Uterus (tissue), 2 donors: ENCODE data around the gene CEP112.

ENCODE experiments used
- POLR2A ChIP-seq, 2 donors: fragments of 450-650 bp; IDR thresholded peaks; one replicate each; pipeline ENCODE4 v1.6.1; 2016; ENCODE audit warnings: antibody characterized with exemption in 2 of 2, mild to moderate bottlenecking in 1 of 2, moderate library complexity in 1 of 2
- TF ChIP-seq, protein P1 (sequence below), 4 experiments: fragments of 200-600 bp in 2 of 4; fragments of 450-650 bp in 2 of 4; sonication (generic) in 2 of 4; IDR thresholded peaks; one replicate each; pipeline ENCODE4 v1.5.1; 2016 to 2019; ENCODE audit warnings: antibody characterized with exemption in 4 of 4, mild to moderate bottlenecking in 2 of 4, moderate library complexity in 1 of 4

DNA sequence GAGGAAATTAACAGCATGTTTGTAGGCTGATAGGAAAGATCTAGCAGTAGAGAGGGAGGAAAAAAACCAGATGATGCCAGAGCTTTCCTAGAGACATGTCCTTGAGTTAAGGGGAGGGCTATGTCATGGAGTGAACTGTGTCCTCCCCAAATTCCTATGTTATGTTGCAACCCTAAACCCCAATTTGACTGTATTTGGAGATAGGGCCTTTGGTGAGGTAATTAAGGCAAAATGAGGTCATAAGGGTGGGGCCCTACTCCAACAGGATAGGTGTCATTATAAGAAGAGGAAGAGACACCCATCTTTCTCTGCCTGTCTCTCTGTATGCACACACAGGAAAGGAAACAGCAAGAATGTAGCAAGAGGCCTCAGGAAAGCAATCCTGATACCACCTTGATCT is 435.2 kb downstream of the CEP112 start:
- TF ChIP-seq, protein P1, sequence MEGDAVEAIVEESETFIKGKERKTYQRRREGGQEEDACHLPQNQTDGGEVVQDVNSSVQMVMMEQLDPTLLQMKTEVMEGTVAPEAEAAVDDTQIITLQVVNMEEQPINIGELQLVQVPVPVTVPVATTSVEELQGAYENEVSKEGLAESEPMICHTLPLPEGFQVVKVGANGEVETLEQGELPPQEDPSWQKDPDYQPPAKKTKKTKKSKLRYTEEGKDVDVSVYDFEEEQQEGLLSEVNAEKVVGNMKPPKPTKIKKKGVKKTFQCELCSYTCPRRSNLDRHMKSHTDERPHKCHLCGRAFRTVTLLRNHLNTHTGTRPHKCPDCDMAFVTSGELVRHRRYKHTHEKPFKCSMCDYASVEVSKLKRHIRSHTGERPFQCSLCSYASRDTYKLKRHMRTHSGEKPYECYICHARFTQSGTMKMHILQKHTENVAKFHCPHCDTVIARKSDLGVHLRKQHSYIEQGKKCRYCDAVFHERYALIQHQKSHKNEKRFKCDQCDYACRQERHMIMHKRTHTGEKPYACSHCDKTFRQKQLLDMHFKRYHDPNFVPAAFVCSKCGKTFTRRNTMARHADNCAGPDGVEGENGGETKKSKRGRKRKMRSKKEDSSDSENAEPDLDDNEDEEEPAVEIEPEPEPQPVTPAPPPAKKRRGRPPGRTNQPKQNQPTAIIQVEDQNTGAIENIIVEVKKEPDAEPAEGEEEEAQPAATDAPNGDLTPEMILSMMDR (IDR thresholded peaks at IDR 0.05), result no peak
- no peak for TF ChIP-seq POLR2A (IDR thresholded peaks at IDR 0.05)
